Measurements from ENCODE around the gene KIF4A. TPM values are rescaled to one million over a fixed set of nuclear protein-coding genes. Genes with fewer than 3 reads are reported as not detected.

KIF4A gene
- total and polyA plus RNA-seq, 10 of the 15 experiments (the other 5 are each of a cell fraction or from before 2014, with no cell fraction given), result 10.8 to 28.8 (median 22.5) TPM

GRCh38 chrX:70301716-70302115 is 11.8 kb downstream of the KIF4A start (continued):
- TF ChIP-seq USF2 (IDR thresholded peaks at IDR 0.05; ENCODE audit: borderline replicate concordance, low read depth, low read length), result no peak

DNA sequence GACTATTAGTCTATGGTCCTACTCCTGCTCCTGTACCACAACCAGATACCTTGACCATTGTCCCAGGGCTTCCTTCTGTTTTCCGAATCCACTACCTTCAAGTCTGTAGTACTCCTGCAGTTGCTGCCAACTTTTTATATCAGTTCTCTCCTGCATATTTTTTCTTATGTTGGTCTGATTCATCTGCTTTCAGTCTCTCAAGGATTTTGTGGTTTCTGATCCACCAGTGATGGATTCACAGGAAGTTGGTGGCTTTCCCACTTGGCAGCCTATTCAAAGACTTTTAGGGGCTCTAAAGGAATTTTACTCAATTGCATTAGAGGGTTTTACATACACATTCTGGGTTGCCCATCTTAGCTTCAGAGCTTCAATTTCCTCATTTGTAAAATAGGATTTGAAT is 23.6 kb downstream of the KIF4A start:
- ATAC-seq, result no peak
- BruUV-seq (replicated peaks), result no TSS peak
- ChIA-PET RAD21 (ENCODE audit: unreplicated experiment) (interaction anchor here (1.1 kb wide), 1 partner anchor 20 kb away, joined by 3 read pairs; no protein-coding TSS in a partner anchor), SMC1A (ENCODE audit: uncharacterized antibody, unreplicated experiment) (interaction anchor here (1.7 kb wide), 1 partner anchor 11 kb away, joined by 5 read pairs; no protein-coding TSS in a partner anchor), CTCF (interaction anchor here (0.7 kb wide), 1 partner anchor 10 kb away, joined by 3 read pairs; no protein-coding TSS in a partner anchor), POLR2A (interaction anchor here (1.1 kb wide), 1 partner anchor 14 kb away, joined by 3 read pairs; no protein-coding TSS in a partner anchor)
- intact Hi-C loops (cut with micrococcal nuclease; ENCODE audit: unreplicated experiment) (no loop called here), in situ Hi-C loops (cut with MboI) (no loop called here)
- WGBS (ENCODE audit: insufficient coverage, insufficient replicate concordance, low lambda C conversion rate, missing lambda C conversion rate), result 54% methylated on average over 1 of the region's 1 CpG
- H3K79me2 ChIP-seq (ENCODE audit: control insufficient read depth, insufficient read depth, low read length), result no peaks in the 10 kb centered on the region
- no peak overlapping the region for H3K4me3 ChIP-seq
- H2AFZ ChIP-seq (ENCODE audit: control insufficient read depth, low read depth, low read length), result no peak overlapping the region
- H3K36me3 ChIP-seq (ENCODE audit: control insufficient read depth in 2 of 2, insufficient read depth in 2 of 2, low read length in 1 of 2), result no peaks in the 10 kb centered on the region
- H3K4me2 ChIP-seq (ENCODE audit: control insufficient read depth, insufficient read depth), result no peak overlapping the region
- no peak overlapping the region for H3K9ac ChIP-seq (ENCODE audit: control insufficient read depth, insufficient read depth, low read length)
- no peaks in the 10 kb centered on the region for H4K20me1 ChIP-seq (ENCODE audit: control insufficient read depth, insufficient read depth)
- no peak overlapping the region for H3K27ac ChIP-seq (ENCODE audit: control insufficient read depth, insufficient read depth)
- DNase-seq (ENCODE audit: low read depth, low spot score), result no peak
- H3K27me3 ChIP-seq (replicated peaks in 1 of 2; ENCODE audit: control insufficient read depth in 2 of 2, insufficient read depth in 2 of 2, low read length in 1 of 2), result no peaks in the 10 kb centered on the region
- no peak for FAIRE-seq
- H3K4me1 ChIP-seq (ENCODE audit: control insufficient read depth, insufficient read depth, low read length), result no peaks in the 10 kb centered on the region
- no peaks in the 10 kb centered on the region; the same call in 2 of the 3 replicates for H3K9me3 ChIP-seq (replicated peaks; ENCODE audit: control insufficient read depth, insufficient read depth, low read length)
- TF ChIP-seq NKRF (conservative IDR thresholded peaks at IDR 0.05), result no peak
- no peak for TF ChIP-seq EED (IDR thresholded peaks at IDR 0.05; ENCODE audit: low read depth)
- TF ChIP-seq CUX1 (IDR thresholded peaks at IDR 0.05; ENCODE audit: insufficient replicate concordance, low read depth, low read length), result no peak
- TF ChIP-seq ZNF384 (IDR thresholded peaks at IDR 0.05; ENCODE audit: borderline replicate concordance, low read depth, low read length), result no peak
- no peak for TF ChIP-seq CHD1 (IDR thresholded peaks at IDR 0.05; ENCODE audit: low read depth, low read length)
- no peak for TF ChIP-seq SREBF1 (IDR thresholded peaks at IDR 0.05; ENCODE audit: low read length)
- TF ChIP-seq KDM1A (IDR thresholded peaks at IDR 0.05; ENCODE audit: borderline replicate concordance), result no peak
- no peak for TF ChIP-seq CBFB (IDR thresholded peaks at IDR 0.05; ENCODE audit: low read depth)
- TF ChIP-seq SPI1 (IDR thresholded peaks at IDR 0.05; ENCODE audit: borderline replicate concordance, insufficient read depth, low read depth, low read length), result no peak
- no peak for TF ChIP-seq ASH2L (IDR thresholded peaks at IDR 0.05; ENCODE audit: borderline replicate concordance, low read depth)

Measured in GM12878 (cell line).